Measurements from ENCODE around the gene DNER.

Gene DNER

GRCh38 chr2:229586012-229586411 lies 128.3 kb downstream of the DNER start:
- Histone ChIP-seq H3K9me3 (no peaks in the 10 kb centered on the region), H3K27me3 (no peaks in the 10 kb centered on the region), H3K4me3 (ENCODE audit: low read depth, low read length) (no peak overlapping the region), H3K36me3 (no peaks in the 10 kb centered on the region), H3K4me1 (no peaks in the 10 kb centered on the region)
- TF ChIP-seq CTCF (IDR thresholded peaks at IDR 0.05; ENCODE audit: low read depth, low read length) = no peak
- DNase-seq = no peak

DNA sequence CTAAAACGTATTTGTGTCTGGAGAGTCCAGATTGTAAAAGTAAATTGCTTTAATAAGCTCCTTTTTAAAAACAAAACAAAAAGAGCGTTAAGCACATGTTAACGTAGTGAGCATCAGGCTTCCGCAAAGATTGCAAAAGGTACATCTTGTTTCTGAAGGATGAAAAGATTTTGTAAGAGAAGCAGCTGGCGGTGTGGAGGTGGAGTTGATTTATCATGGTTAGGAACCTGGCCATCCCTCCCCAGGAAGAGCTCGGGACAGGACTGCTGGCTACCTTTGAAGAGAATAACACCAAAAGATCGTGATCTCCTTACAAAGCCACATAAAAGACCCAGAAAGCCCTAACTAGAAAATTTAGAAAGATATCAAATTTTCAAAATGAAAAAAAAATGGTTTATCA lies 132.2 kb downstream of the DNER start:
- no peaks in the 10 kb centered on the region for H3K4me1 ChIP-seq
- H3K36me3 ChIP-seq = no peaks in the 10 kb centered on the region
- DNase-seq = no peak
- no peak overlapping the region for H3K4me3 ChIP-seq (ENCODE audit: low read depth, low read length)
- no peak for TF ChIP-seq CTCF (IDR thresholded peaks at IDR 0.05; ENCODE audit: low read depth, low read length)
- no peaks in the 10 kb centered on the region for H3K27me3 ChIP-seq
- H3K9me3 ChIP-seq = no peaks in the 10 kb centered on the region

DNA sequence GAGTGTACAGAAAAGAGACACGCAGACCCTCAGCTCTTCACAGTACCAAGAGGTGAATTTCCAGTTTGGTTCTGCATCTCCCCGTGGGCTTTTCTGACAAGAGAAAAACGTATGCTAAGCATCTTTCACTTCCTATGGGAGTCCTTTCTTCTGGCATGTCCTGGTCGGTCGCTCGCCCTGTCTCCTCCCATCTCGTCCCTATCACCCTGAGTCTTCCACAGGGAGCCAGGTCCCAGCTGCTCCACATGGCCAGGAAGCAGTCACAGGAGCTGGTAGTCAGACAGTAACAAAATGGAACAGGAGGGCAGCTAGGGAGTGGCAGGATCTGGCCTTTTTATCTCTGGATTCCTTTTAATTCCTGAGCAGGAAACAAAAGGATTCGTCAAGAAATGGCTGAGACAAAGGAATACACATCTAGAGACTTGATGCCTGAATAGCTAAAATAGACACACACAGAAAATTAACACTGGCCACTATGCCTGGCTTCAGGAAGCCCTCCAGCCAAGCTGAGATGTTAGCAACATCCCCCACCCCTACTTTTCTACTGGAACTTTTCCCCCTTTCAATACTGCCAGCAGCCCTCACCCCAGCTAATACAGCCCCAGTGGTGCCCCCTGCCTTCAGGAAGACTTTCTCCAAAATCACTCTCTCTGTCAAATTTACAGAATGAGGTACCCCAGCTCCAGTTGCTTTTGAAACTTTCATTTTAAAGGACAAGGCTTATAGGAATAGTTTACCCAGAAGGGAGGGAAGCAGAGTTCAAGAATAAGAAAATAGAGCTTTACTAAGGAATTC lies 136.1 kb downstream of the DNER start:
- Histone ChIP-seq H3K36me3 (no peaks in the 10 kb centered on the region), H3K27me3 (no peaks in the 10 kb centered on the region), H3K4me3 (ENCODE audit: low read depth, low read length) (no peak overlapping the region), H3K4me1 (no peaks in the 10 kb centered on the region), H3K9me3 (no peaks in the 10 kb centered on the region)
- no peak for TF ChIP-seq CTCF (IDR thresholded peaks at IDR 0.05; ENCODE audit: low read depth, low read length)
- DNase-seq = no peak

DNA sequence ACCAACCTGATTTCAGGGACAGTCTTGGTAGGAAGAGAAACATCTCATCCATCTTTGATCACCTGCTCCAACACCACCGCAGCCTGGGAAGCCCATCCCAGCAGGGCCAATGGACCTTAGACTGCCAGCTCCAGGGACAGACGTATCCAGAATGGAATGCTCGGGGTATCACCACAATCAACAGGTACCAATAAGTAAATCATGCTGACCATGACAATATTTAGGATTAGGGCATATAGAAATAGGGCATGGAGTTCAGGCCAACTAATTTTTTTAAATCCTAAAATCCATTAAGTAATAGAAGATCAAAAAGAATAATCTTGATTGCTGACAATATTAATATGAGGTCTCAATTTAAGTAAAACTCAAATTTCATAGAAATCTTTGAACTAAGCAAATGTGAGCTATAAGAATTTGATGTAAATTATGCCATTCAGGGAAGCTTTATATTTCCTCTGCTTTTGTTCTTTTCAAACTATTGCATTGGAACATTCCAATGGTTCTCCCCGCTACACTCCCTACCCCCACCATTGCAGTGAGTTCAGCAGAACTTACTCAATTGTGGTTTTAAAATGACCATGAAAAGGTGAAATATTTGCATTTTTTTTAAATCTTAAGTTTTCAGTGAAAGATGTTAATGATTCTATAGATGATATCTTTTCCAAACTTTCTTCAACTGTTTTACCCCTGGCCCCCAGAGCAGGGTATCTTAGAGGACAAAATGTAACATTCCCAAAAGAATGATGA lies 138.6 kb downstream of the DNER start:
- no peak for DNase-seq
- Histone ChIP-seq H3K9me3 (no peaks in the 10 kb centered on the region), H3K36me3 (no peaks in the 10 kb centered on the region), H3K27me3 (no peaks in the 10 kb centered on the region), H3K4me3 (ENCODE audit: low read depth, low read length) (no peak overlapping the region), H3K4me1 (no peaks in the 10 kb centered on the region)
- TF ChIP-seq CTCF (IDR thresholded peaks at IDR 0.05; ENCODE audit: low read depth, low read length) = no peak

GRCh38 chr2:229572507-229573271 lies 141.7 kb downstream of the DNER start:
- no peak overlapping the region for H3K4me3 ChIP-seq (ENCODE audit: low read depth, low read length)
- no peaks in the 10 kb centered on the region for H3K36me3 ChIP-seq
- no peaks in the 10 kb centered on the region for H3K27me3 ChIP-seq
- H3K9me3 ChIP-seq = no peaks in the 10 kb centered on the region; the same call in 1 of the 2 replicates
- TF ChIP-seq CTCF (IDR thresholded peaks at IDR 0.05; ENCODE audit: low read depth, low read length) = no peak
- no peak for DNase-seq
- no peaks in the 10 kb centered on the region for H3K4me1 ChIP-seq
